Osteoblast (primary cell): ENCODE results near the gene BTN1A1. TPM values are rescaled to one million over a fixed set of nuclear protein-coding genes. Genes with fewer than 3 reads are reported as not detected.

Experiments
- DNase-seq: peaks from one replicate; pipeline ENCODE4 v3.0.0; 2011; ENCODE audit warnings: low spot score, mixed read lengths; ENCODE audit not compliant: insufficient read length; ENCODE audit errors: missing footprints
- H2AFZ ChIP-seq: 2 replicates; pipeline ENCODE4 v1.6.0; 2011; ENCODE audit warnings: mild to moderate bottlenecking, low read length
- H3K27ac ChIP-seq: 2 replicates; pipeline ENCODE4 v1.5.1; 2011; ENCODE audit warnings: mild to moderate bottlenecking, low read depth, low read length, moderate library complexity
- H3K27me3 ChIP-seq: 2 replicates; pipeline ENCODE4 v1.6.0; 2012; ENCODE audit warnings: mild to moderate bottlenecking, control low read depth, inconsistent platforms, low read length, moderate library complexity; ENCODE audit not compliant: insufficient read depth
- H3K36me3 ChIP-seq: 2 replicates; pipeline ENCODE4 v1.5.1; 2011; ENCODE audit warnings: mild to moderate bottlenecking, low read length, control low read depth, moderate library complexity; ENCODE audit not compliant: insufficient read depth
- H3K4me1 ChIP-seq: 2 replicates; pipeline ENCODE4 v1.5.1; 2011; ENCODE audit warnings: mild to moderate bottlenecking, low read length, control low read depth, moderate library complexity; ENCODE audit not compliant: insufficient read depth
- H3K4me2 ChIP-seq: 2 replicates; pipeline ENCODE4 v1.6.0; 2011; ENCODE audit warnings: mild to moderate bottlenecking, low read length; ENCODE audit not compliant: insufficient read depth
- H3K4me3 ChIP-seq: fragments of 200-600 bp; sonication (generic); 3 replicates; pipeline ENCODE4 v1.5.1; 2012; ENCODE audit warnings: mild to moderate bottlenecking, low read length, inconsistent platforms; ENCODE audit not compliant: insufficient read depth
- H3K79me2 ChIP-seq: 2 replicates; pipeline ENCODE4 v1.6.0; 2012; ENCODE audit warnings: mild to moderate bottlenecking, low read length, control low read depth, inconsistent platforms; ENCODE audit not compliant: insufficient read depth
- H3K9me3 ChIP-seq: 2 replicates; pipeline ENCODE4 v1.5.1; 2011; ENCODE audit warnings: low read depth, low read length, control low read depth
- H4K20me1 ChIP-seq: 2 replicates; pipeline ENCODE4 v1.6.0; 2012; ENCODE audit warnings: mild to moderate bottlenecking, low read length, control low read depth; ENCODE audit not compliant: insufficient read depth
- CTCF ChIP-seq: IDR thresholded peaks from 2 replicates; pipeline ENCODE4 v1.5.1; 2011; ENCODE audit warnings: mild to moderate bottlenecking, low read depth, low read length, moderate library complexity; ENCODE audit errors: extremely low read depth
- total RNA-seq: library from RNA; depleted of rRNA; stranded (reverse); fragments of >200 nt; gene quantifications from 2 replicates; pipeline ENCODE4 v1.2.3, GENCODE V29; 2012

Gene BTN1A1
- total RNA-seq, 1 donor, result under 0.01 TPM

- DNase-seq, result no peak
- Histone ChIP-seq H3K36me3 (peaks cover 5% of the 10 kb centered on the region), H3K27me3 (no peaks in the 10 kb centered on the region), H2AFZ (peak overlapping the region; percentile 100), H3K4me2 (peak overlapping the region; percentile 92), H3K4me3 (peak overlapping the region; percentile 87), H3K4me1 (peaks cover 22% of the 10 kb centered on the region), H3K79me2 (peaks cover 33% of the 10 kb centered on the region), H3K27ac (peak overlapping the region; percentile 87), H4K20me1 (peaks cover 3% of the 10 kb centered on the region), H3K9me3 (no peaks in the 10 kb centered on the region)
- no peak for TF ChIP-seq CTCF
Measured at GRCh38 chr6:26536571-26537159, 36.6 kb downstream of the BTN1A1 start.

- Histone ChIP-seq H3K4me2 (peak overlapping the region; percentile 92), H3K4me1 (peaks cover 22% of the 10 kb centered on the region), H3K27ac (peak overlapping the region; percentile 87), H3K9me3 (no peaks in the 10 kb centered on the region), H3K4me3 (peak overlapping the region; percentile 87), H3K36me3 (peaks cover 5% of the 10 kb centered on the region), H2AFZ (peak overlapping the region; percentile 100), H3K79me2 (peaks cover 39% of the 10 kb centered on the region), H4K20me1 (peaks cover 3% of the 10 kb centered on the region), H3K27me3 (no peaks in the 10 kb centered on the region)
- peak; percentile 89 for DNase-seq
- TF ChIP-seq CTCF, result no peak
Measured at GRCh38 chr6:26537160-26537845, 37.2 kb downstream of the BTN1A1 start.

GRCh38 chr6:26537846-26538571 lies 37.9 kb downstream of the BTN1A1 start, which contains the start of gene HMGN4:
HMGN4 (plus strand) TSS chr6:26538366; CDS start chr6:26545207, 6,841 bp downstream.
- Histone ChIP-seq H3K4me1 (peaks cover 22% of the 10 kb centered on the region), H3K9me3 (no peaks in the 10 kb centered on the region), H3K4me3 (peak within 1 kb of the TSS; percentile 87), H4K20me1 (peaks cover 3% of the 10 kb centered on the region), H2AFZ (peak within 1 kb of the TSS; percentile 100), H3K79me2 (peaks cover 46% of the 10 kb centered on the region), H3K27ac (peak within 1 kb of the TSS; percentile 87), H3K36me3 (peaks cover 5% of the 10 kb centered on the region), H3K27me3 (no peaks in the 10 kb centered on the region), H3K4me2 (peak within 1 kb of the TSS; percentile 92)
- DNase-seq, result peak; percentile 94
- TF ChIP-seq CTCF, result no peak

GRCh38 chr6:26538572-26538902 lies 38.4 kb downstream of the BTN1A1 start:
- Histone ChIP-seq H3K27me3 (no peaks in the 10 kb centered on the region), H3K4me3 (peak overlapping the region; percentile 87), H3K9me3 (no peaks in the 10 kb centered on the region), H3K4me1 (peaks cover 22% of the 10 kb centered on the region), H4K20me1 (peaks cover 3% of the 10 kb centered on the region), H3K4me2 (peak overlapping the region; percentile 92), H3K36me3 (peaks cover 5% of the 10 kb centered on the region), H3K27ac (peak overlapping the region; percentile 87), H3K79me2 (peaks cover 49% of the 10 kb centered on the region), H2AFZ (peak overlapping the region; percentile 88)
- DNase-seq, result no peak
- no peak for TF ChIP-seq CTCF
